DND-41 (cell line): ENCODE results near the gene SLC39A8.

Experiments
- CTCF ChIP-seq: IDR thresholded peaks from 2 replicates; pipeline ENCODE4 v1.5.1; 2012; ENCODE audit warnings: borderline replicate concordance, low read length, moderate library complexity, mild to moderate bottlenecking; ENCODE audit not compliant: poor library complexity, severe bottlenecking; ENCODE audit errors: extremely low read depth
- EZH2 ChIP-seq: IDR thresholded peaks from 3 replicates; pipeline ENCODE4 v1.6.1; 2012; ENCODE audit warnings: borderline replicate concordance, low read depth, mild to moderate bottlenecking, moderate library complexity, low read length, inconsistent platforms; ENCODE audit not compliant: severe bottlenecking

- TF ChIP-seq CTCF (no peak), EZH2 (no peak)
Observed at GRCh38 chr4:102321260-102321995, 23.9 kb downstream of the SLC39A8 start.
